Activated CD8-positive, alpha-beta T cell treated with anti-CD3 and anti-CD28 coated beads for 36 hours (primary cell): ENCODE data around the gene PROM1. TPM values are rescaled to one million over a fixed set of nuclear protein-coding genes. Genes with fewer than 3 reads are reported as not detected.

Experiments used
- ATAC-seq: fragments of 200-7000 bp; cut with Tn5 transposase; one replicate; pipeline ENCODE4 v1.10.0; 2021; ENCODE audit warnings: mild to moderate bottlenecking, moderate library complexity
- CTCF ChIA-PET: fragments of 350-600 bp; sonication (Branson Sonifier 250); formaldehyde crosslinking; loops from one replicate; lab custom pipeline; 2021; ENCODE audit warnings: antibody characterized with exemption; lab: Charles Lee
- POLR2A ChIA-PET: fragments of 350-600 bp; sonication (Branson Sonifier 250); formaldehyde crosslinking; loops from one replicate; lab custom pipeline; 2021; ENCODE audit warnings: antibody characterized with exemption; lab: Charles Lee
- DNase-seq: peaks from one replicate; pipeline ENCODE4 v3.0.0-alpha.2; 2020
- H3K27ac Mint-ChIP-seq: one replicate; pipeline ENCODE4 v1.8.0; 2021; ENCODE audit warnings: mild to moderate bottlenecking, mixed read lengths
- H3K27me3 Mint-ChIP-seq: one replicate; pipeline ENCODE4 v1.8.0; 2021; ENCODE audit warnings: mixed read lengths
- H3K36me3 Mint-ChIP-seq: one replicate; pipeline ENCODE4 v1.8.0; 2021; ENCODE audit warnings: low read depth, mixed read lengths
- H3K4me1 Mint-ChIP-seq: one replicate; pipeline ENCODE4 v1.8.0; 2021; ENCODE audit warnings: low read depth, mixed read lengths
- H3K4me3 Mint-ChIP-seq: one replicate; pipeline ENCODE4 v1.8.0; 2021; ENCODE audit warnings: mild to moderate bottlenecking, moderate library complexity, mixed read lengths
- H3K9me3 Mint-ChIP-seq: one replicate; pipeline ENCODE4 v1.8.0; 2021; ENCODE audit warnings: mixed read lengths
- CTCF ChIP-seq: fragments of 200-600 bp; IDR thresholded peaks from one replicate; pipeline ENCODE4 v1.8.0; 2022; ENCODE audit warnings: antibody characterized with exemption, mild to moderate bottlenecking
- intact Hi-C: fragments of 100-400 bp; cut with micrococcal nuclease; formaldehyde crosslinking; loops from one replicate; pipeline ENCODE4 v1.10.0; 2022
- total RNA-seq, 2 experiments: library from RNA; stranded (reverse); gene quantifications; one replicate each; pipeline ENCODE4 v1.2.3, GENCODE V29; 2021

PROM1 gene
- total RNA-seq, 2 experiments from 2014 or later: 0.22 TPM; not detected in 1

- H3K9me3 Mint-ChIP-seq: no peaks in the 10 kb centered on the region
- intact Hi-C loops: no loop called here
- POLR2A ChIA-PET: interaction anchor here (0.9 kb wide), 1 partner anchor 11 kb away, joined by 3 read pairs; no protein-coding TSS in a partner anchor
- ATAC-seq: no peak
- H3K36me3 Mint-ChIP-seq: no peaks in the 10 kb centered on the region
- CTCF ChIA-PET: interaction anchor here (1.4 to 1.8 kb wide), 3 partner anchors 10 to 43 kb away, joined by 3 to 9 read pairs (median 9); no protein-coding TSS in a partner anchor
- peaks cover 16% of the 10 kb centered on the region for H3K4me1 Mint-ChIP-seq
- H3K27me3 Mint-ChIP-seq: peaks cover 12% of the 10 kb centered on the region
- no peak overlapping the region for H3K4me3 Mint-ChIP-seq
- TF ChIP-seq CTCF: no peak
- no peak overlapping the region for H3K27ac Mint-ChIP-seq
- DNase-seq: no peak
These were observed 158.0 kb downstream of the PROM1 start for GRCh38 chr4:15925830-15926229.

GRCh38 chr4:15921592-15921932, 162.3 kb downstream of the PROM1 start:
- CTCF ChIA-PET: interaction anchor here (2.0 to 2.1 kb wide), 2 partner anchors 39 to 41 kb away, joined by 5 to 10 read pairs; partner anchors contain the start of gene FGFBP2
- DNase-seq (no peak), ATAC-seq (no peak)
- Mint-ChIP-seq H3K36me3 (no peaks in the 10 kb centered on the region), H3K9me3 (no peaks in the 10 kb centered on the region), H3K27me3 (peaks cover 14% of the 10 kb centered on the region), H3K4me1 (no peaks in the 10 kb centered on the region), H3K27ac (no peak overlapping the region), H3K4me3 (no peak overlapping the region)
- POLR2A ChIA-PET: interaction anchor here (1.4 kb wide), 1 partner anchor 19 kb away, joined by 3 read pairs; no protein-coding TSS in a partner anchor
- intact Hi-C loops: no loop called here
- no peak for TF ChIP-seq CTCF

- Mint-ChIP-seq H3K27me3 (peaks cover 12% of the 10 kb centered on the region), H3K4me1 (no peaks in the 10 kb centered on the region), H3K36me3 (no peaks in the 10 kb centered on the region), H3K9me3 (no peaks in the 10 kb centered on the region), H3K4me3 (no peak overlapping the region), H3K27ac (no peak overlapping the region)
- ChIA-PET CTCF (interaction anchor here (2.0 to 2.1 kb wide), 2 partner anchors 38 to 42 kb away, joined by 5 to 10 read pairs; partner anchors contain the start of gene FGFBP2), POLR2A (interaction anchor here (0.6 to 1.4 kb wide), 2 partner anchors 14 to 20 kb away, joined by 3 read pairs; no protein-coding TSS in a partner anchor)
- no peak for DNase-seq
- intact Hi-C loops: no loop called here
- no peak for TF ChIP-seq CTCF
- no peak for ATAC-seq
These were observed 162.9 kb downstream of the PROM1 start for GRCh38 chr4:15920723-15921591.

- intact Hi-C loops: no loop called here
- no peak for TF ChIP-seq CTCF
- DNase-seq: no peak
- POLR2A ChIA-PET: no interaction called here
- H3K27ac Mint-ChIP-seq: no peak overlapping the region
- no peak overlapping the region for H3K4me3 Mint-ChIP-seq
- CTCF ChIA-PET: no interaction called here
- no peaks in the 10 kb centered on the region for H3K9me3 Mint-ChIP-seq
- H3K36me3 Mint-ChIP-seq: no peaks in the 10 kb centered on the region
- no peak for ATAC-seq
- no peaks in the 10 kb centered on the region for H3K4me1 Mint-ChIP-seq
- peaks cover 12% of the 10 kb centered on the region for H3K27me3 Mint-ChIP-seq
These were observed 165.2 kb downstream of the PROM1 start for GRCh38 chr4:15918484-15919129.

Other genes with a start within 250 kb of the PROM1 start
- gene FGFBP1, start 145.3 kb downstream of the PROM1 start, total RNA-seq: not detected
- 1 to 10 TPM; 6.3 to 8.2 TPM for gene FGFBP2, start 120.8 kb downstream of the PROM1 start, total RNA-seq
- gene TAPT1, start 142.4 kb upstream of the PROM1 start, total RNA-seq: 10 to 100 TPM; 34.2 to 35.5 TPM